Endodermal cell (in vitro differentiated cells): Measurements from ENCODE around the gene TCFL5. TPM values are rescaled to one million over a fixed set of nuclear protein-coding genes. Genes with fewer than 3 reads are reported as not detected.

Source experiments
- DNase-seq: peaks from one replicate; pipeline ENCODE4 v3.0.0-alpha.2; 2017
- H3K27ac ChIP-seq: 2 replicates; pipeline ENCODE4 v1.5.1; 2013; ENCODE audit warnings: mild to moderate bottlenecking, low read depth, low read length, moderate library complexity
- H3K27me3 ChIP-seq: 2 replicates; pipeline ENCODE4 v1.6.1; 2013; ENCODE audit warnings: mild to moderate bottlenecking, low read length, moderate library complexity; ENCODE audit not compliant: insufficient read depth, control insufficient read depth, poor library complexity, severe bottlenecking
- H3K36me3 ChIP-seq: 2 replicates; pipeline ENCODE4 v1.7.0; 2013; ENCODE audit warnings: mild to moderate bottlenecking, low read length, moderate library complexity; ENCODE audit not compliant: control insufficient read depth, insufficient read depth
- H3K4me1 ChIP-seq: one replicate; pipeline ENCODE4 v1.7.0; 2013; ENCODE audit warnings: low read length; ENCODE audit not compliant: control insufficient read depth, insufficient read depth
- H3K4me3 ChIP-seq: 2 replicates; pipeline ENCODE4 v1.5.1; 2013; ENCODE audit warnings: mild to moderate bottlenecking, low read length, moderate library complexity
- H3K9ac ChIP-seq: 2 replicates; pipeline ENCODE4 v1.6.1; 2013; ENCODE audit warnings: mild to moderate bottlenecking, low read length, moderate library complexity; ENCODE audit not compliant: poor library complexity, severe bottlenecking; ENCODE audit errors: extremely low read depth
- H3K9me3 ChIP-seq: 2 replicates; pipeline ENCODE4 v1.6.1; 2013; ENCODE audit warnings: mild to moderate bottlenecking, low read length, moderate library complexity; ENCODE audit not compliant: control insufficient read depth
- H3K27ac Mint-ChIP-seq: 2 replicates; pipeline ENCODE4 v1.8.0; 2020; ENCODE audit warnings: mixed read lengths
- H3K27me3 Mint-ChIP-seq: 2 replicates; pipeline ENCODE4 v1.8.0; 2021; ENCODE audit warnings: mild to moderate bottlenecking, mixed read lengths; ENCODE audit not compliant: insufficient read depth
- H3K36me3 Mint-ChIP-seq: 2 replicates; pipeline ENCODE4 v1.8.0; 2020; ENCODE audit warnings: low read depth, mixed read lengths
- H3K4me1 Mint-ChIP-seq: 2 replicates; pipeline ENCODE4 v1.8.0; 2020; ENCODE audit warnings: mixed read lengths
- H3K4me3 Mint-ChIP-seq: 2 replicates; pipeline ENCODE4 v1.8.0; 2020; ENCODE audit warnings: mild to moderate bottlenecking, moderate library complexity, mixed read lengths
- H3K9me3 Mint-ChIP-seq: 2 replicates; pipeline ENCODE4 v1.8.0; 2020; ENCODE audit warnings: mild to moderate bottlenecking, mixed read lengths
- CTCF ChIP-seq: fragments of 200-600 bp; sonication (generic); conservative IDR thresholded peaks from 2 replicates; pipeline ENCODE4 v1.5.0; 2021; ENCODE audit warnings: antibody characterized with exemption, mild to moderate bottlenecking
- WGBS, 2 experiments: methylation state at CpG; one replicate each; pipeline versions ENCODE4 v1.1.5 to v1.1.7; 2013; ENCODE audit warnings: missing lambda C conversion rate in 2 of 2, mixed read lengths in 1 of 2; ENCODE audit not compliant: insufficient coverage in 1 of 2, insufficient read length in 1 of 2; 5-methylcytosine and 5-hydroxymethylcytosine counted together
- total RNA-seq, 2 donors: library from RNA; stranded (reverse); fragmentation: NEBNext Ultra II Directional in 1 of 2; extraction: Animal tissue kit (Norgen Biotek cat#: 25700) in 1 of 2; gene quantifications; 2 replicates in 1 of 2; 3 replicates in 1 of 2; pipeline ENCODE4 v1.2.1, GENCODE V29; 2021

TCFL5 gene
- total RNA-seq, 2 donors from 2014 or later: 15.8 to 17.4 TPM

GRCh38 chr20:62846166-62846890 is 15.3 kb downstream of the TCFL5 start:
- no peak overlapping the region for H3K27ac ChIP-seq
- no peak for TF ChIP-seq CTCF
- peaks cover 31% of the 10 kb centered on the region for H3K36me3 Mint-ChIP-seq
- H3K9ac ChIP-seq: no peak overlapping the region
- no peaks in the 10 kb centered on the region for H3K27me3 Mint-ChIP-seq
- no peaks in the 10 kb centered on the region for H3K27me3 ChIP-seq
- peaks cover 36% of the 10 kb centered on the region for H3K36me3 ChIP-seq
- no peaks in the 10 kb centered on the region for H3K4me1 Mint-ChIP-seq
- no peaks in the 10 kb centered on the region for H3K9me3 ChIP-seq
- no peak for DNase-seq
- no peak overlapping the region for H3K4me3 Mint-ChIP-seq
- WGBS, 2 experiments: 95 to 100% methylated on average over 7 to 17 of the region's 19 CpGs
- no peak overlapping the region for H3K4me3 ChIP-seq
- H3K9me3 Mint-ChIP-seq: no peaks in the 10 kb centered on the region
- H3K27ac Mint-ChIP-seq: no peak overlapping the region
- no peaks in the 10 kb centered on the region for H3K4me1 ChIP-seq

GRCh38 chr20:62845416-62846160 is 16.0 kb downstream of the TCFL5 start:
- Mint-ChIP-seq H3K27me3 (no peaks in the 10 kb centered on the region), H3K4me1 (no peaks in the 10 kb centered on the region), H3K36me3 (peaks cover 31% of the 10 kb centered on the region), H3K4me3 (no peak overlapping the region), H3K9me3 (no peaks in the 10 kb centered on the region), H3K27ac (no peak overlapping the region)
- Histone ChIP-seq H3K4me1 (no peaks in the 10 kb centered on the region), H3K36me3 (peaks cover 36% of the 10 kb centered on the region), H3K9me3 (no peaks in the 10 kb centered on the region), H3K27ac (no peak overlapping the region), H3K27me3 (no peaks in the 10 kb centered on the region), H3K4me3 (no peak overlapping the region), H3K9ac (no peak overlapping the region)
- DNase-seq: no peak
- TF ChIP-seq CTCF: no peak
- 96% methylated on average over 13 to 16 of the region's 16 CpGs for WGBS, 2 experiments

- Histone ChIP-seq H3K27ac (no peak overlapping the region), H3K27me3 (no peaks in the 10 kb centered on the region), H3K4me3 (no peak overlapping the region), H3K36me3 (peaks cover 26% of the 10 kb centered on the region), H3K9me3 (no peaks in the 10 kb centered on the region), H3K9ac (no peak overlapping the region), H3K4me1 (no peaks in the 10 kb centered on the region)
- Mint-ChIP-seq H3K36me3 (peaks cover 31% of the 10 kb centered on the region), H3K27ac (no peak overlapping the region), H3K27me3 (no peaks in the 10 kb centered on the region), H3K4me1 (no peaks in the 10 kb centered on the region), H3K4me3 (no peak overlapping the region), H3K9me3 (no peaks in the 10 kb centered on the region)
- no peak for DNase-seq
- WGBS, 2 experiments: 95% methylated on average over 4 to 6 of the region's 7 CpGs
- no peak for TF ChIP-seq CTCF
These were observed 17.4 kb downstream of the TCFL5 start for GRCh38 chr20:62844182-62844581.
